Measurements from ENCODE around the gene C16orf74.

C16orf74 gene

GRCh38 chr16:85773044-85773443 lies 22.1 kb upstream of the C16orf74 start:
- no peak for DNase-seq

DNA sequence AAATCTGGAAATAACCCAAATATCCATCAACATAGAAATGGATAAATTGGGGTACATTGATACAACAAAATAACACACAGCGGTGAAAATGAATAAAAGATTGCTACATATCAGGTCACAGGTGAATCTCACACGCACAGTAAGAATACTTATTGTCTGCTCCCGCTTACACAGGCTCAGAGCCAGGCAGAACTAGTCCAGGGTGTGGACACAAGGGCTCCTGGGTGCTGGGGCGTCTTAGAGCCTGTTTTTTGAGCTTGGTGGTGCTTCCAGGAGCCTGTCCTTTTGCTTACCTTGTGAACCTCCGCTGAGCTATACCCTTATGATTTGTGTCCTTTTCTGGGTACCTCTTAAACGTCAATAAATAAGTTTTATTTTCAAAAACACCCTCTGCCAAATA lies 19.8 kb upstream of the C16orf74 start:
- no peak for DNase-seq

GRCh38 chr16:85768199-85768598 lies 17.3 kb upstream of the C16orf74 start:
- DNase-seq, result no peak

- no peak for DNase-seq
Observed at GRCh38 chr16:85767531-85767930, 16.6 kb upstream of the C16orf74 start.

DNA sequence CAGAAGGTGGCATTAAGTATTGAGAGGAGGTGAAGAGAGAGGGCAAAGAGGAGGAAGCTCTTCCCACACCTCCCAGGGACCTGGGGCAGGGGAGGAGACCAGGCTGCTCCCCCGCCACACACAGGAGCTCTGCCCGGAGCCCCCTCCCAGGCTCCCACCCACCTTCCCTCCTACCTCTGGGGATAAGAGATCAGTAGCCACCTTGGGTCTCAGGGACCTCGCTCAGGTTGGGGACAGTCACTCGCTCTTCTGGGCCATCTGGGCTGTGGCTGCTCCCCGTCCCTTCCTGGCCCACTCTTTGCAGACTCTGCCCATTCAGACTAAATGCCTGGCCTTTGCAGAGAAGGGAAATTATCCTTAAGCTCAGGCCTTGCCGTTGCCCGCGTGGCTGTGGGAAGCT lies 14.9 kb upstream of the C16orf74 start:
- no peak for DNase-seq

- DNase-seq, result no peak
Observed at GRCh38 chr16:85765211-85765610, 14.3 kb upstream of the C16orf74 start.

DNA sequence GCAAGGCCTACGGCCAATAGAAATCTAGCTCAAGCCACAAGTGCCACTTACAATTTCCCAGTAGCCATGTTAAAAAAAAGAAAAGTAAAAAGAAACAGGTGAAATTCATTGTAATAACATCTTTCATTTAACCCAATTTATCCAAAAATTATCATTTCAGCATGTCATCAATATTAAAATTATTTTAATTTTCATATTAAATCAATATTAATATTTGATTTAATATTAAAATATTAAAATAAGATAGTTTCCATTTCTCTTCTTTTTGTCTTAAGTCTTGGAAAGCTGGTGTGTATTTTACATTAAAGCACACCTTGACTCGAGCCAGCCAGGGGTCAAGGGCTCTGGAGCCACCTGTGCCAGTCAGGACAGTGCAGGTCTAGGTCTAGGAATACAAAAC lies 12.7 kb upstream of the C16orf74 start:
- DNase-seq, result no peak

- no peak for DNase-seq
Observed at GRCh38 chr16:85762970-85763369, 12.1 kb upstream of the C16orf74 start.

GRCh38 chr16:85761861-85762260 lies 11.0 kb upstream of the C16orf74 start:
- DNase-seq, result no peak

DNA sequence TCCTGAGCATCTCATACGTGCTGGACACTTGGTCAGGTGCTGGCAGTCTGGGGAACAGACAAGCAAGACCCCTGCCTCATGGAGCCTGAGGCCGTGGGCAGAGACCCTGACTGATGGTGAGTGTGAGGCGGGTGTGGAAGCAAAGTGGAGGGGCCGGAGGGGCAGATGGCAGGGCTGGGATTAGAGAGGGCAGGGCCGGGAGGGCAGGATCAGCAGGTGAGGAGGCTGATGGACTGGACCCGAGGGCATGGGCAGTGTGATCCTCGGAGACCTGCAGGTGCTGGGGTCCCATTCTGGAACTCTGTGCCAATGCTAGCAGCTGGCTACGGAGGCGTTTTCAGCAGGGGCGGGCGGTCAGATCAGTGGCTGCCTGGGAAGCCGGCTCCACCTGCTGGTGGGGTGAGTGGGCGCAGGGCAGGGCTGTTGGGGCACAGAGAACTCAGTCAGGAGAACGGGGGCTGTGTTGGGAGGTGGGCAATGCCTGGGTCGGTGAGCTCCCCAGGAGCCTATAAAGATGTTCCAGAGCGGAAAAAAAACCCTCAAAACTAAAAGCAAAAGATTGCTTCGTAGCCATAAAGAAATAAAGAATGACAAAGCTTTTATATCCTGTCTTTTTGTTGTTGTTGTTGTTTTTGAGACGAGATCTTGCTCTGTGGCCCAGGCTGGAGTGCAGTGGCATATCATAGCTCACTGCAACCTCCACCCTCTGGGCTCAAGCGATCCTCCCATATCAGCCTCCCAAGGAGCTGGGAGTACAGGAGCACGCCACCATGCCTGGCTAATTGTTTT lies 8.9 kb upstream of the C16orf74 start:
- no peak for DNase-seq

GRCh38 chr16:85759136-85759535 lies 8.2 kb upstream of the C16orf74 start:
- DNase-seq, result no peak

DNA sequence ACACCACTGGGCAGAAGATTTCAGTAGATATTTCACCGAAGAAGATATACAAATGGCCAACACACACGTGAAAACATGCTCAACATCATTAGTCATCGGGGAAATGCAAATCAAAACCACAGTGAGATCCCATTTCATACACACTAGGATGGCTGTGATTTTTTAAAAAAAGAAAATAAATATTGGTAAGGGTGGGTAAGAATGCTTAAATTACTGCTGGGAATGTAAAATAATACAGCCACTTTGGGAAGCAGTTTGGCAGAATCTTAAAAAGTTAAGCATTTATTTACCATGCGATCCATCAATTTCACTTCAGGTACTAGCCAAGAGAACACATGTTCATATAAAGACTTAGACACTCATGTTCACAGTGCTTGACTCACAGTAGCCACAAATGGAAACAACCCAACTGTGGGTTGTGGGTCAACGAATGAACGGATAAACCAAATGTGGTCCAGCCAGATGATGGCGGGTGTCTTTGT lies 6.5 kb upstream of the C16orf74 start:
- no peak for DNase-seq

- no peak for DNase-seq
Observed at GRCh38 chr16:85755929-85756768, 5.3 kb upstream of the C16orf74 start.

- DNase-seq, result no peak
Observed at GRCh38 chr16:85754413-85754812, 3.5 kb upstream of the C16orf74 start.

GRCh38 chr16:85753976-85754375 lies 3.1 kb upstream of the C16orf74 start:
- no peak for DNase-seq

- no peak for DNase-seq
Observed at GRCh38 chr16:85753559-85753958, 2.7 kb upstream of the C16orf74 start.

DNA sequence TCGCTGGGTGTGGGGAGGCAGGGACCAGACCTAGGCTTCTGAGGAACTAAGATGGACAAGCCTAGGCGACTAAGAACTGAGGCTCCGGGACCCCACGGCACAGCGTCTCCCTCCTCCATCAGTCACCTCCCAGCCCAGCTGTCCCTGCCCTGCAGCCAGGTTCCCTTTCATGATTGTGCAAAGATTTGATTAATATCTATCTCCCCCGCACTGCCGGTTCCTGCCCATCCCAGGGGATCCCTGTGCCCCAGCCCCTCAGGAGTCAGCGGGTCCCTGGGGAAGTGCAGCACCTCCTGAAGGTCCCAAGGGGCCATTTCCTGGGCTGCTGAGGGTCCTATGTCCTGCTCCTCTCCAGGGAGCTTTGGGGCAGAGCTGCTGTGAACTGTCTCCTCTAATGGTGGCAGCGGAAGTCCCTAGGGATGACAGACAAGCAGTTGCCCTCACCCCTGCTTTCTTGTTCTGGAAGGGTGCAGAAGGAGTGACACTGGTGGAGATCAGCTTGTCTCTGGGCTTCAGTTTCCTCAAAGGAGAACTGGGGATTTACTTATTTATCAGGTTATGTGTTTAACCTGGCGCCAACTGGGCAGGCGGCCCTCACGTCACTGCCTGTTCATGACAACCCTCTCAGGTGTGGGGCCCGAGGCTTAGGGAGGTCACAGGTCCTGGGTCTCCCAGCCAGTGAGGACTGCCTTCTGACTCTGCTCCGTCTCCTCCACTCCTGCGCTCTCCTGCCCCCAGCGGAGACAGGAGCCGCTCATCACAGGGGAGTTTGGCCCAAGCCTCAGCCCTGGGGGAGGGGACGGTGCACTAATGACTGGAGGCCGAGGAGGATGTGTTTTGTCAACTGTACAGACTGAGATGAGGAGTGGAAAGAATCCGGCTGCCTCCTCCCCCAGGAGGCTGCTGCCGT lies 1.9 kb upstream of the C16orf74 start:
- no peak for DNase-seq

DNA sequence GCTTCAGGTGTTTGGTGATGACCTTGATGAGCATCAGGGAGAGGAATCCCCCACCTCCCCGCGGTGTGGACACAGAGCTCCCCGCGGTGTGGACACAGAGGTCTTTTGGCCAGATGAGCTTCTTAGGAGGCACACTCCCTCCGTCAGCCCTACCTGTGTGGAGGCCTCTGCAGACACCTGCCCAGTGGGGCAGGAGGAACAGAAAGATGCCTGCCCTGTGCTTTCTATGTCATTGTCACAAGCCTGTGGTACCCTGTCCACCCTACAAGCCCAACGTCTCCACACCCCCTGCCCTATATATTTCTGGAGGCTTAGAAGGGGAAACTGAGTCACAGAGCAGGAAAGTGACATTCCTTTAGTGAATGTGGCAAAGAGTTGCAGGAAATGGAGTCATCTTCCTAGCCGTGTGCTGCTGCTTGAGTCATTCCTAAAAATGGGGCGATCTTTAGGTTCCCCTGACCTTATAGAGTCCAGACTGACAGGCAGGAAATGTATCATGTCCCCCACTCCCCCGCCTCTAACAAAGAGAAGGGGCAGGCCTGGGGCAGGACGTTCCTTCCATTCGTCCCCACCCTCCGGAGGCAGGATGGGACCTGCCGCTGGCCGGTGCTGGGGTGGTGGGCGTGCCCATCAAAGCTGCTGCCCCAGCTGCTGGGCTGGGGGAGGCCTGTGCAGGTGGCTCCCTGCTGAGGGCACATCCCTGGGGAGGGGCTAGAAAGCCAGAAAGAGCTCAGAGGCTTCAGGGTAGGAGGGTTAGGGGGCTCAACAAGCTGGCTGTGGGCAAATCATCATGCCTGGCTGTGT lies 1.0 kb upstream of the C16orf74 start:
- DNase-seq, result no peak

DNA sequence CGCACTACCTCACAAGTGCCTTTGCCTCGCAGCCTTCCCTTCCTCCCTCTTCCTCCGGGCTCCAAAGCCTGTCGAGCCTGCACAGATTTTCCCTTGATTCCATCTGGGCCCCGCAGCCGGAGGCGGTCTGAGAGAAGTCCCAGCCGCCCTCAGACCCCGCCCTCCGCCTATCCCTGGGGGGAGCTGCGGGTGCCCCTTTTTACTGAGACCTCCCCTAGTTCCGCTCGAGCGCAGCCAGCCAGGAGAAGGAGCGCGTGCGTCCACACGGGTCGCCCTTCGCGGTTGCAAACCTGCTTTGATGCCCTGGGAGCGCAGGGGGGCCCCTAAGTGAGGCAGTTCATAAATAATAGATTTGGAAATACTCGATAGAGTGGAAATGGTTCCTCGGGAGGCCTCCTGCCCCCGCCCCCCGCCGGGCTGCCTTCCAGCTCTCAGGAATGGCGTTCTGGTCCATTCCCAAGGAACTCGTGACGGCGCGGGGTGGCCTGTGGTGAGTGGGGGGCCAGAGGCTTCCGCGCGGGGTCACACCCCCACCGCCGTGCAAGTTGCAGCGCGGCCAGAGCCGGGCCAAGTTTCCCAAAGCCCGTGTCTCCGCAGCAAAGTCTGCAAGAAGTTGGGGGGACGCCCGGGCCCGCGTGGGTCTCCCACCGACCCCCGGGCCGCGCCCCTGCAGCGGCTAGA lies 610 bp downstream of the C16orf74 start:
- DNase-seq, result no peak

- DNase-seq, result no peak
Observed at GRCh38 chr16:85749771-85750145, 1.1 kb downstream of the C16orf74 start.

DNA sequence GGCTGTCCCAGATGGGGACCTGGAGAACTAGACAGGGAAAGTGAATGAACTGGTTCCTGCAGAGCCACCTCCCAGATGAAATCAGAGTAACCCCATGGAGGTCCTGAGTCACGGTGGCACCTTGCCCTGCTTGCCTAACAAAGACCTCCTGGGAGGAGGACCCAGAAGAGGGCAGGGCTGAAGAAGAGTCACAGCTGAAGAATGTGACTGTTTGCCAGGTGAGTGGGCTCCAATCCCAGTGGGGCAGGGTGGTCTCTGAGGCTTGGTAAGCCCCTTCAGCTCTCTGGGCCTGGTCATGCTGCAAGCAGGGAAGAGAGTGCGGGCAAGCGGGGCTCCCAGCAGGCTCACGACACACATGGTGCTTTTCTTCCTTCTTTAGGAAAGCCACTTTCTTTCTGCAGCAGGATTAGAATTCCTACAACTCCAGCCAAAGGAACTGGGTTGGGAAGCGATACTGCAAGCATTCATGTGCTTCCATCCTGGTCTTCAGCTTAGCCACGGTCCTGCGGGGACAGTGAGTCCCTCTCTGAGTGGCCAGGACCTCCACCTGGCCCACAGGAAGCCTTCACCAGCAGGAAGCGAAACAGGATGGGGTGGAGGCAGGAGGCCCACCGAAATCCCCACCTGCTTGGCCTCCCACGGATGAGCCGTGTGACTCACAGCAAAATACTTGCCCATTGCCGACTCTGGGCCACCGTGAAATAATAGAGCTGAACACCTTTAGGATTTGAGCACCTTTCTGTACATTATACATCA lies 4.3 kb downstream of the C16orf74 start:
- DNase-seq, result no peak

Measured in NCI-H2107 (cell line).